Renal cortex interstitium (tissue), 11 donors: ENCODE results near the gene ABLIM1. TPM values are rescaled to one million over a fixed set of nuclear protein-coding genes. Genes with fewer than 3 reads are reported as not detected.

Source experiments
- DNase-seq, 11 donors: peaks; one replicate each; pipeline ENCODE4 v3.0.0-alpha.2; 2013; ENCODE audit warnings: low read depth in 9 of 11, low spot score in 4 of 11; ENCODE audit errors: extremely low read depth in 1 of 11
- polyA plus RNA-seq, 3 donors: library from polyadenylated mRNA; unstranded; fragments of 120-200 nt; gene quantifications; one replicate each; pipeline ENCODE4 v1.2.1, GENCODE V29; 2013; ENCODE audit not compliant: insufficient read length in 3 of 3

ABLIM1 gene
- polyA plus RNA-seq, 3 donors, result 86.6 to 120 (median 104) TPM

- DNase-seq, result no peak
Observed at GRCh38 chr10:114458216-114458920, 199.7 kb downstream of the ABLIM1 start.

GRCh38 chr10:114453576-114453975 lies 204.5 kb downstream of the ABLIM1 start:
- no peak for DNase-seq

GRCh38 chr10:114448897-114449296 lies 209.2 kb downstream of the ABLIM1 start:
- DNase-seq, result no peak

- no peak for DNase-seq
Observed at GRCh38 chr10:114445332-114445731, 212.7 kb downstream of the ABLIM1 start.

- DNase-seq, result no peak
Observed at GRCh38 chr10:114444819-114445218, 213.3 kb downstream of the ABLIM1 start.

- no peak for DNase-seq
Observed at GRCh38 chr10:114442091-114442630, 215.9 kb downstream of the ABLIM1 start.

GRCh38 chr10:114441107-114441506 lies 217.0 kb downstream of the ABLIM1 start:
- no peak for DNase-seq

- no peak for DNase-seq
Observed at GRCh38 chr10:114437473-114438292, 220.4 kb downstream of the ABLIM1 start.

GRCh38 chr10:114436941-114437340 lies 221.1 kb downstream of the ABLIM1 start:
- peak in 1 of 11 donors; percentile 9 for DNase-seq

GRCh38 chr10:114432566-114433093 lies 225.4 kb downstream of the ABLIM1 start:
- DNase-seq, result no peak

- no peak for DNase-seq
Observed at GRCh38 chr10:114431414-114432135, 226.5 kb downstream of the ABLIM1 start.

- no peak for DNase-seq
Observed at GRCh38 chr10:114430688-114431413, 227.2 kb downstream of the ABLIM1 start.

- no peak for DNase-seq
Observed at GRCh38 chr10:114429581-114430335, 228.3 kb downstream of the ABLIM1 start.

- DNase-seq, result no peak
Observed at GRCh38 chr10:114427124-114427852, 230.8 kb downstream of the ABLIM1 start.

GRCh38 chr10:114426476-114426875 lies 231.6 kb downstream of the ABLIM1 start:
- no peak for DNase-seq

GRCh38 chr10:114420811-114421485 lies 237.1 kb downstream of the ABLIM1 start:
- DNase-seq, result no peak

- DNase-seq, result no peak
Observed at GRCh38 chr10:114418109-114418508, 240.0 kb downstream of the ABLIM1 start.
